Right atrium auricular region (tissue), 2 donors: ENCODE data around the gene RAB6B. TPM values are rescaled to one million over a fixed set of nuclear protein-coding genes. Genes with fewer than 3 reads are reported as not detected.

Experiments used
- DNase-seq: peaks from one replicate; pipeline ENCODE4 v3.0.0-alpha.2; 2019; ENCODE audit warnings: low spot score
- H3K27ac ChIP-seq, 2 donors: fragments of 200-600 bp; sonication (generic); 1 replicate in 1 of 2; 2 replicates in 1 of 2; pipeline ENCODE4 v1.5.1; 2016 to 2019
- H3K27me3 ChIP-seq, 2 donors: fragments of 200-600 bp; sonication (generic); one replicate each; pipeline versions ENCODE4 v1.5.1 to v1.6.0; 2017 to 2019
- H3K36me3 ChIP-seq: fragments of 200-600 bp; sonication (generic); one replicate; pipeline ENCODE4 v1.5.1; 2016
- H3K4me1 ChIP-seq, 2 donors: fragments of 200-600 bp; sonication (generic); one replicate each; pipeline versions ENCODE4 v1.5.1 to v1.6.0; 2017 to 2019
- H3K4me3 ChIP-seq, 2 donors: fragments of 200-600 bp; sonication (generic); 1 replicate in 1 of 2; 2 replicates in 1 of 2; pipeline ENCODE4 v1.5.1; 2017 to 2019; ENCODE audit warnings: mild to moderate bottlenecking in 1 of 2, moderate library complexity in 1 of 2
- H3K9me3 ChIP-seq, 2 donors: fragments of 200-600 bp; sonication (generic); one replicate each; pipeline ENCODE4 v1.5.1; 2019
- total RNA-seq, 2 donors: library from RNA; depleted of rRNA; stranded (reverse); fragments of >200 nt; gene quantifications; one replicate each; pipeline ENCODE4 v1.1.0, GENCODE V29; 2016
- TF ChIP-seq, protein P1 (sequence below), 2 donors: fragments of 200-600 bp; sonication (generic); IDR thresholded peaks; one replicate each; pipeline ENCODE4 v1.5.1; 2019; ENCODE audit warnings: antibody characterized with exemption in 2 of 2

RAB6B gene
- total RNA-seq, 2 donors from 2014 or later: 9.5 to 11.5 TPM

GRCh38 chr3:133884887-133885711, 10.6 kb downstream of the RAB6B start:
- no peaks in the 10 kb centered on the region for H3K36me3 ChIP-seq
- H3K27me3 ChIP-seq: no peaks in the 10 kb centered on the region
- H3K4me3 ChIP-seq: no peak overlapping the region
- peak; percentile 53 for DNase-seq
- H3K27ac ChIP-seq: no peak overlapping the region
- TF ChIP-seq, protein P1, sequence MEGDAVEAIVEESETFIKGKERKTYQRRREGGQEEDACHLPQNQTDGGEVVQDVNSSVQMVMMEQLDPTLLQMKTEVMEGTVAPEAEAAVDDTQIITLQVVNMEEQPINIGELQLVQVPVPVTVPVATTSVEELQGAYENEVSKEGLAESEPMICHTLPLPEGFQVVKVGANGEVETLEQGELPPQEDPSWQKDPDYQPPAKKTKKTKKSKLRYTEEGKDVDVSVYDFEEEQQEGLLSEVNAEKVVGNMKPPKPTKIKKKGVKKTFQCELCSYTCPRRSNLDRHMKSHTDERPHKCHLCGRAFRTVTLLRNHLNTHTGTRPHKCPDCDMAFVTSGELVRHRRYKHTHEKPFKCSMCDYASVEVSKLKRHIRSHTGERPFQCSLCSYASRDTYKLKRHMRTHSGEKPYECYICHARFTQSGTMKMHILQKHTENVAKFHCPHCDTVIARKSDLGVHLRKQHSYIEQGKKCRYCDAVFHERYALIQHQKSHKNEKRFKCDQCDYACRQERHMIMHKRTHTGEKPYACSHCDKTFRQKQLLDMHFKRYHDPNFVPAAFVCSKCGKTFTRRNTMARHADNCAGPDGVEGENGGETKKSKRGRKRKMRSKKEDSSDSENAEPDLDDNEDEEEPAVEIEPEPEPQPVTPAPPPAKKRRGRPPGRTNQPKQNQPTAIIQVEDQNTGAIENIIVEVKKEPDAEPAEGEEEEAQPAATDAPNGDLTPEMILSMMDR (IDR thresholded peaks at IDR 0.05): no peak
- peaks cover 0 to 24% of the 10 kb centered on the region in 2 donors for H3K4me1 ChIP-seq
- no peaks in the 10 kb centered on the region for H3K9me3 ChIP-seq

DNA sequence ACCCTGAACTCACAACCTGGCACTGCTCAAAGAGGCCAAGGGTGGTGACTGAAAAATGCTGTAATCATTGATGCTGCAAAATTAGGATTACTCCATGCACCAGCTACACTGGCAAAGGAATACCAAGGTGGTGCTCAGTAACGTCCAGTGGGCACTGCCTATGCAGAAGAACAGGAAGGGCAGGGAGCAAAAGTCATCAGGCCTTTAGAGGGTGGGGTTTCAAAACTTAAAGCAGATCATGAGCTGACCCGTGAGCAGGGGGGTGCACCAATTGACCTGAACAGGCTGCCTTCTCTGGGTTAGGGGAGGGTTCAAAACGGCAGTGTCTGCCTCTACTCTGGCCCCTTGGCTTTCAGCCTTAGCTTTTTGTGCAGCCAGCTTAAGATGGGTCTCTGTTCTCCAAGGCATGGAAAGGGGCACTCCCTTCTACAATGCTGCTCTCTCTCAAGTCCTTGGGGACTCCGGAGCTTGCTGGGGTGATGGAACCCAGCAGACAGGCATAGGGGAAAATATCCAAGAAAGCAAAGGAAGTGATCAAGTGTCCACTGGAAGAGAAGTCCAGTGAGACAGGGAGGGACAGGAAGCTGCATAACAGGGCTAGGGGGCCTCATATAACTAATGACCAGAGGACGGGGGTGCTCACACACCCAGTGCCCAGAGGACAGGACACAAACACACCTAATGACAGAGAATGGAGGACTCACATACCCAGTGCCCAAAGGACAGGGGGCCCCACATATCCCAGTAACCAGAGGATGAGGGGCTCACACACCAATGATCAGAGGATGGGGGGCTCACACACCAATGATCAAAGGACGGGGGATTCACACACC, 11.4 kb downstream of the RAB6B start:
- Histone ChIP-seq H3K4me1 (peaks cover 0 to 24% of the 10 kb centered on the region in 2 donors), H3K27me3 (no peaks in the 10 kb centered on the region), H3K27ac (no peak overlapping the region), H3K9me3 (no peaks in the 10 kb centered on the region), H3K36me3 (no peaks in the 10 kb centered on the region), H3K4me3 (no peak overlapping the region)
- TF ChIP-seq, protein P1 (IDR thresholded peaks at IDR 0.05): no peak
- DNase-seq: peak; percentile 26

GRCh38 chr3:133883641-133884040, 12.0 kb downstream of the RAB6B start:
- TF ChIP-seq, protein P1 (IDR thresholded peaks at IDR 0.05): no peak
- no peak overlapping the region for H3K27ac ChIP-seq
- peaks cover 0 to 24% of the 10 kb centered on the region in 2 donors for H3K4me1 ChIP-seq
- no peaks in the 10 kb centered on the region for H3K27me3 ChIP-seq
- peaks cover 0 to 4% of the 10 kb centered on the region in 2 donors for H3K9me3 ChIP-seq
- no peak overlapping the region for H3K4me3 ChIP-seq
- peak; percentile 32 for DNase-seq
- H3K36me3 ChIP-seq: no peaks in the 10 kb centered on the region

DNA sequence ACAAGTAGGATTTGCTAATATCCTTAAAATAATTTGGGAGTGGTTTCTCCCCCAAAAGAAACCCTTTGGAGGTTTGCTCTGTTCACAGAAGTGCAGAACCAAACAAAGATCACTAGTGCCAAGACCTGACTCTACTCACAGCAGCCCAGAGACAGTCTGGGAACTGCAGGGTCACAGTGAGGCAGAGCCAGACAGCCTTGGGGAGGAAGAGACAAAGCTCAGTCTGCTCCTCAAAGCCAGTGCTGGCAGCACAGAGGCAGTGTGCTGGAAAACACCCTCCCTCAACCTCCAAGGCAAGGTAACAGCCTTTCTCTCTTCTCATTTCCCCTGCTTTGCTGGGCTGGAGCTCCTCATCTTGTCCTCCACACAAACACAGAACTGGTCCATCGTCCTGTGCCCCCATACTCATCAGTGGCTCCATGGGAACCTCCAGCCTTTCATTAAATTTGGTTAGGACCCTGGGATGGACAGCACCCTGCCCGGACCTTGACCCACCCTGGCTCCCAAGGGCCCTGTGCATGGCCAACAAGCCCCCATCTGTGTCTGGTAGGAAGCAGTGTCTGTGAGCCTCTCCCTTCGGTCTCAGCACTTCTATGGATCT, 12.6 kb downstream of the RAB6B start:
- no peaks in the 10 kb centered on the region for H3K36me3 ChIP-seq
- peaks cover 0 to 9% of the 10 kb centered on the region in 2 donors for H3K9me3 ChIP-seq
- DNase-seq: peak; percentile 18
- TF ChIP-seq, protein P1 (IDR thresholded peaks at IDR 0.05): no peak
- H3K4me3 ChIP-seq: no peak overlapping the region
- H3K4me1 ChIP-seq: peaks cover 0 to 19% of the 10 kb centered on the region in 2 donors
- H3K27me3 ChIP-seq: no peaks in the 10 kb centered on the region
- no peak overlapping the region for H3K27ac ChIP-seq

GRCh38 chr3:133881939-133882825, 13.5 kb downstream of the RAB6B start:
- DNase-seq: peak; percentile 50
- Histone ChIP-seq H3K36me3 (no peaks in the 10 kb centered on the region), H3K27ac (no peak overlapping the region), H3K4me3 (no peak overlapping the region), H3K27me3 (no peaks in the 10 kb centered on the region), H3K4me1 (peaks cover 0 to 15% of the 10 kb centered on the region in 2 donors), H3K9me3 (peaks cover 0 to 11% of the 10 kb centered on the region in 2 donors)
- TF ChIP-seq, protein P1 (IDR thresholded peaks at IDR 0.05): no peak
